ENCODE results near the gene RALGAPA1. TPM values are rescaled to one million over a fixed set of nuclear protein-coding genes. Genes with fewer than 3 reads are reported as not detected.
"Not testable (repeated sequence)": the region's sequence is repeated elsewhere in the genome, so short reads cannot be mapped to it uniquely, and the experiment has no call there.

Gene RALGAPA1
- total and polyA plus RNA-seq, 2 of the 13 experiments (the other 11 are each of a cell fraction or from before 2014, with no cell fraction given) = 65.0 to 89.2 TPM

- TF ChIP-seq, protein P1, sequence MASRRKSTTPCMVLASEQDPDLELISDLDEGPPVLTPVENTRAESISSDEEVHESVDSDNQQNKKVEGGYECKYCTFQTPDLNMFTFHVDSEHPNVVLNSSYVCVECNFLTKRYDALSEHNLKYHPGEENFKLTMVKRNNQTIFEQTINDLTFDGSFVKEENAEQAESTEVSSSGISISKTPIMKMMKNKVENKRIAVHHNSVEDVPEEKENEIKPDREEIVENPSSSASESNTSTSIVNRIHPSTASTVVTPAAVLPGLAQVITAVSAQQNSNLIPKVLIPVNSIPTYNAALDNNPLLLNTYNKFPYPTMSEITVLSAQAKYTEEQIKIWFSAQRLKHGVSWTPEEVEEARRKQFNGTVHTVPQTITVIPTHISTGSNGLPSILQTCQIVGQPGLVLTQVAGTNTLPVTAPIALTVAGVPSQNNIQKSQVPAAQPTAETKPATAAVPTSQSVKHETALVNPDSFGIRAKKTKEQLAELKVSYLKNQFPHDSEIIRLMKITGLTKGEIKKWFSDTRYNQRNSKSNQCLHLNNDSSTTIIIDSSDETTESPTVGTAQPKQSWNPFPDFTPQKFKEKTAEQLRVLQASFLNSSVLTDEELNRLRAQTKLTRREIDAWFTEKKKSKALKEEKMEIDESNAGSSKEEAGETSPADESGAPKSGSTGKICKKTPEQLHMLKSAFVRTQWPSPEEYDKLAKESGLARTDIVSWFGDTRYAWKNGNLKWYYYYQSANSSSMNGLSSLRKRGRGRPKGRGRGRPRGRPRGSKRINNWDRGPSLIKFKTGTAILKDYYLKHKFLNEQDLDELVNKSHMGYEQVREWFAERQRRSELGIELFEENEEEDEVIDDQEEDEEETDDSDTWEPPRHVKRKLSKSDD (CRISPR knock-in tag; IDR thresholded peaks at IDR 0.05; ENCODE audit: low read depth) = peak; percentile 100
- TF ChIP-seq ZNF225 (CRISPR knock-in tag; IDR thresholded peaks at IDR 0.05) = peak; percentile 98
- TF ChIP-seq HDAC2 (CRISPR knock-in tag; IDR thresholded peaks at IDR 0.05) = peak; percentile 93
- 0 out of 2 replicates have a peak, but pooled peaks have one; percentile 32 for TF ChIP-seq RELA (CRISPR knock-in tag; IDR thresholded peaks at IDR 0.05)
- peak; percentile 70 for TF ChIP-seq FOXO1 (CRISPR knock-in tag; IDR thresholded peaks at IDR 0.05)
- peak; percentile 86; the same call in 1 of the 2 replicates for TF ChIP-seq NFIB (CRISPR knock-in tag; IDR thresholded peaks at IDR 0.05; ENCODE audit: borderline replicate concordance)
- 0 out of 2 replicates have a peak, but pooled peaks have one; percentile 73 for TF ChIP-seq MZF1 (CRISPR knock-in tag; IDR thresholded peaks at IDR 0.05; ENCODE audit: borderline replicate concordance)
- peak; percentile 86 for TF ChIP-seq ZNF792 (CRISPR knock-in tag; IDR thresholded peaks at IDR 0.05)
- peak; percentile 63; the same call in 1 of the 2 replicates for TF ChIP-seq ZC3H13 (CRISPR knock-in tag; IDR thresholded peaks at IDR 0.05)
- TF ChIP-seq ATAD3A (CRISPR knock-in tag; IDR thresholded peaks at IDR 0.05) = peak; percentile 93; the same call in 1 of the 2 replicates
- 0 out of 2 replicates have a peak, but pooled peaks have one; percentile 53 for TF ChIP-seq ZZZ3 (CRISPR knock-in tag; IDR thresholded peaks at IDR 0.05; ENCODE audit: borderline replicate concordance)
- TF ChIP-seq ZNF564 (CRISPR knock-in tag; IDR thresholded peaks at IDR 0.05) = peak; percentile 86
- peak; percentile 95 for TF ChIP-seq NFKBIZ (CRISPR knock-in tag; IDR thresholded peaks at IDR 0.05)
- 0 out of 2 replicates have a peak, but pooled peaks have one; percentile 54 for TF ChIP-seq ZFP41 (CRISPR knock-in tag; IDR thresholded peaks at IDR 0.05; ENCODE audit: borderline replicate concordance)
- TF ChIP-seq ZNF556 (CRISPR knock-in tag; IDR thresholded peaks at IDR 0.05; ENCODE audit: borderline replicate concordance) = peak; percentile 98
- TF ChIP-seq SP1 (IDR thresholded peaks at IDR 0.05) = not testable (repeated sequence)
- TF ChIP-seq SP1 (CRISPR knock-in tag; IDR thresholded peaks at IDR 0.05) = peak; percentile 70
- 0 out of 2 replicates have a peak, but pooled peaks have one; percentile 77 for TF ChIP-seq IRX3 (CRISPR knock-in tag; IDR thresholded peaks at IDR 0.05; ENCODE audit: borderline replicate concordance, low read depth)
- TF ChIP-seq, protein P2, sequence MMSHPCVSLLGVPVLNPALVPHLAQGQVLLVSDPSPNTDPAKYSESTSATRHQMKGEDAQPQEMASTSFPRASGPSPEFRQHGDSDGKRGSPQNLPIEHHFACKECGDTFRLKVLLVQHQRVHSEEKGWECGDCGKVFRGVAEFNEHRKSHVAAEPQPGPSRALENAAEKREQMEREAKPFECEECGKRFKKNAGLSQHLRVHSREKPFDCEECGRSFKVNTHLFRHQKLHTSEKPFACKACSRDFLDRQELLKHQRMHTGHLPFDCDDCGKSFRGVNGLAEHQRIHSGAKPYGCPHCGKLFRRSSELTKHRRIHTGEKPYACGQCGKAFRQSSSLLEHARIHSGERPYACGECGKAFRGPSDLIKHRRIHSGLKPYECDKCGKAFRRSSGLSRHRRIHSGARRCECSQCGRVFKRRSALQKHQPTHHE (CRISPR knock-in tag; IDR thresholded peaks at IDR 0.05; ENCODE audit: borderline replicate concordance) = peak; percentile 95; the same call in 1 of the 2 replicates
- TF ChIP-seq MEIS2 (CRISPR knock-in tag; IDR thresholded peaks at IDR 0.05) = peak; percentile 88
- TF ChIP-seq DRAP1 (CRISPR knock-in tag; IDR thresholded peaks at IDR 0.05) = peak; percentile 96
Observed at GRCh38 chr14:35808638-35809563, at the start of gene RALGAPA1 (continued).
